Stomach (tissue), 4 donors: Measurements from ENCODE around the gene SLC23A3.

Experiments used
- POLR2AphosphoS5 ChIP-seq, 3 donors: sonication (generic); formaldehyde crosslinking; IDR thresholded peaks; one replicate each; pipeline ENCODE4 v1.6.1; 2016; ENCODE audit warnings: antibody characterized with exemption in 3 of 3
- TF ChIP-seq, protein P1 (sequence below), 7 experiments: fragments of 450-650 bp in 4 of 7; fragments of 200-600 bp in 3 of 7; sonication (generic) in 3 of 7; IDR thresholded peaks; one replicate each; pipeline ENCODE4 v1.5.1; 2016 to 2019; ENCODE audit warnings: antibody characterized with exemption in 7 of 7, control low read depth in 2 of 7, mild to moderate bottlenecking in 1 of 7

DNA sequence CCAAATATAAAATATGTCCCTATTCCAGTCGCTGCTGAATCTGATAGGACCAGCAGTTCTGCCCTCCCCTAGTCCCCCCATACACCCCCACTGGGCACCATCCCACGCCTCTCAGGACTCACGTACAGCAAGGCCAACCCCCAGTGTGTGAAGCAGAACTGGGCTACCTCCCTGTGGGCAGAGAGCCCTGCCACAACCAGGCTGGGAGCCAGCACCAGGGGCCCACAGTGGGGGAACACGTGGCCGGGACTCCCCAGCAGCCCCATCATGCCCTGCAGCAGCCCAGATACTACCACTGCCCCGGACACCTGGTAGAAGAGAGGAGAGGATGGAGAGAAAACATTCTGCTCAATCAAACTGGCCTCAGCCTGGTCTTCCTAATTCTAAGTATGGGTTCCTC is 1.3 kb downstream of the SLC23A3 start:
- TF ChIP-seq, protein P1, sequence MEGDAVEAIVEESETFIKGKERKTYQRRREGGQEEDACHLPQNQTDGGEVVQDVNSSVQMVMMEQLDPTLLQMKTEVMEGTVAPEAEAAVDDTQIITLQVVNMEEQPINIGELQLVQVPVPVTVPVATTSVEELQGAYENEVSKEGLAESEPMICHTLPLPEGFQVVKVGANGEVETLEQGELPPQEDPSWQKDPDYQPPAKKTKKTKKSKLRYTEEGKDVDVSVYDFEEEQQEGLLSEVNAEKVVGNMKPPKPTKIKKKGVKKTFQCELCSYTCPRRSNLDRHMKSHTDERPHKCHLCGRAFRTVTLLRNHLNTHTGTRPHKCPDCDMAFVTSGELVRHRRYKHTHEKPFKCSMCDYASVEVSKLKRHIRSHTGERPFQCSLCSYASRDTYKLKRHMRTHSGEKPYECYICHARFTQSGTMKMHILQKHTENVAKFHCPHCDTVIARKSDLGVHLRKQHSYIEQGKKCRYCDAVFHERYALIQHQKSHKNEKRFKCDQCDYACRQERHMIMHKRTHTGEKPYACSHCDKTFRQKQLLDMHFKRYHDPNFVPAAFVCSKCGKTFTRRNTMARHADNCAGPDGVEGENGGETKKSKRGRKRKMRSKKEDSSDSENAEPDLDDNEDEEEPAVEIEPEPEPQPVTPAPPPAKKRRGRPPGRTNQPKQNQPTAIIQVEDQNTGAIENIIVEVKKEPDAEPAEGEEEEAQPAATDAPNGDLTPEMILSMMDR (IDR thresholded peaks at IDR 0.05) = no peak
- no peak for TF ChIP-seq POLR2AphosphoS5 (IDR thresholded peaks at IDR 0.05)
